Activated naive CD4-positive, alpha-beta T cell (primary cell): ENCODE results near the gene DENND1A.

Experiments used
- DNase-seq, 4 experiments: peaks; one replicate each; lab custom pipeline; 2025; lab: John Stamatoyannopoulos, UW

DENND1A gene

DNA sequence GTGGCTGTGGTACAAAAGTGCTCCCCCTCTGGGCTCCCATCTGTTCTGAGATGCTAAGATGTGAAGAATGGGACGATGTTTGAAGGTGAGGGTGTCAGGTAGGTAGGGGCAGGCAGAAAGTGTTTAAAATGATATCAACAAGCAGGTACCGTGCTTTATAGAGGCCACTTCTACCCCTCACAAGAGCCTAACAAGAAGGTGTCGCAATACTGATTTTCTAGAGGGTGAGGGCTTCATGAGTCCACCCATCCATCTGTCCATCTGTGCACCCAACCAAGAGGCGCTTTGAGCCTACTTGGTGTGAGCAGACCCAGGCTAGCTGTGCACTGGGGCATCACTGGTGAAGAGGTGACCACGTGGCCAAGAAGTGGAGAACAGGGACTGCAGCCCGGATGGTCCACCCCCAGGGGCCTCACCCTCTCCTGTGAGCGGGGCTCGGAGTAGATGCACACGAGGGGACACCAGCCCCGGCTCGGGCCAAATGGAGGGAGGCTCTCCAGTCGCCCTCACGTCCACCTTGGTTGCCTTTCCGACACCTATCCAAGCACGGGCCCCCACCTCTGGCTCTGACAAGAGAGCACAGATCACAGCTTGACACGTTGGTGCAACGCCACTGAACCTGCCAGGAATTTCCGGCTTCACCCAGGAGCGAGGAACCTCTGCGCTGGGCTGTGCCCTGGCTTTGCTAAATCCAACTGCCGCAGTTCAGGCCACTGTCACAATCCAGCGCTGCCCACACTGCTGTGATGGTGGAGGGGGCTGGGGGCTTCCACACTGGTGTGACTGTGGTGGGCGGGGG is 539.4 kb downstream of the DENND1A start:
- DNase-seq: no peak

DNA sequence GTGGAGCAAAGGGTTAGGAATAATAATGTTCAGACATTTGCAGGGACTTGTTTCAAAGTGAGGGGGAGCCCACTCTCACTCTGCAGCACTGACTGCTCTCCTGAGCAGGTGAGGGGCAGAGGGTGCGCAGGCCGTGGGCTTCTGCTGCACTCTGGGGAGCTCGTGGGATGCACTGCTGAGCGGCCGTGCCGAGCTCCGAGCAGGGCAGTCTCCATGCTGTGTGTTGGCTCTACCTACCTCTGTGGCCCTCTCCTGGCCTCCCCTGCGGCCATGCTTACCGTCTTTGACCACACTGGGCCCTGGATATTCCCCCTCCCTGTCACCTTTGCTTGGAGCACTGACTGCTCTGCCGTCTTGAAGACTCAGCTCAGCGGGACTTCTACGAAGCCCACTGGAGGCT is 540.2 kb downstream of the DENND1A start:
- no peak for DNase-seq

DNA sequence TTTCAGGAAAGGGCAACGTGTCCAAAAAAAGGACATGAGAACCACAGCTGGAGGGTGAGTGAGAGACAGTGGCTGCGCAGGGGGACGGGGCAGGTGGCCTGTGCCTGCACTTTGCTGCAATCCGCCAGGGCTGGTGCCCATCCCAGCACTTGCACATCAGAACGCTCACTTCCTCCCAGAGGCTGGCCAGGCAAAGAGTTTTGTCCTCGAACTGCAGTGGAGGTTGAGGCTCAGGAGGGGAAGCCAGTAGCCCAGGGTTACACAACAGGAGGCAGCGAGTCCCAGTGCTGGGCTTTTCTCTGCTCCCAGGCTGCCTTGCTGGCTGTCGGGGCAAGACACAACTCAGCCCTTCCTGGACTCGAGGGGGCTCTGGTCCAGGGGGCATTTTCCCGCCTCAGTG is 540.9 kb downstream of the DENND1A start:
- no peak for DNase-seq

DNA sequence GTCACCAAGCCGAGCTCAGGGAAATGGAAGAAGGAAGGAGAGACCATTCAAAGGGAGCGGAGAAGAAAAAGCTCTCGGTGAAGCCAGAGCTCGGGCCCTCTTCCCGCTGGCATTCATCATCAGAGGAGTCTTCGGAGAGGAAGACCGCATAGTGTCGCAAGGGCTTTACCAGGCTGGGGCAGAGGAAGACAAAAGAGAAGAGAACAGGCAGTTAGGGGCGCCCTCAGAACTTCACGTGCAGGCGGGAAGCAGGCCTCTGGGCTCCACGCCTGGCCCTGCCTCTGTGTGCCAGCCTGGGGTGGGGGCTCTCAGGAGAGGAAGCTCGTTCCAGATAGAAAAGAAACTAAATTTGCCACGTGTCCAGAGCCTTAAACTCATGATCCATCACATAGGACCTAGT is 542.2 kb downstream of the DENND1A start:
- DNase-seq: no peak

- no peak for DNase-seq
Observed at GRCh38 chr9:123383512-123384170, 546.3 kb downstream of the DENND1A start.

DNA sequence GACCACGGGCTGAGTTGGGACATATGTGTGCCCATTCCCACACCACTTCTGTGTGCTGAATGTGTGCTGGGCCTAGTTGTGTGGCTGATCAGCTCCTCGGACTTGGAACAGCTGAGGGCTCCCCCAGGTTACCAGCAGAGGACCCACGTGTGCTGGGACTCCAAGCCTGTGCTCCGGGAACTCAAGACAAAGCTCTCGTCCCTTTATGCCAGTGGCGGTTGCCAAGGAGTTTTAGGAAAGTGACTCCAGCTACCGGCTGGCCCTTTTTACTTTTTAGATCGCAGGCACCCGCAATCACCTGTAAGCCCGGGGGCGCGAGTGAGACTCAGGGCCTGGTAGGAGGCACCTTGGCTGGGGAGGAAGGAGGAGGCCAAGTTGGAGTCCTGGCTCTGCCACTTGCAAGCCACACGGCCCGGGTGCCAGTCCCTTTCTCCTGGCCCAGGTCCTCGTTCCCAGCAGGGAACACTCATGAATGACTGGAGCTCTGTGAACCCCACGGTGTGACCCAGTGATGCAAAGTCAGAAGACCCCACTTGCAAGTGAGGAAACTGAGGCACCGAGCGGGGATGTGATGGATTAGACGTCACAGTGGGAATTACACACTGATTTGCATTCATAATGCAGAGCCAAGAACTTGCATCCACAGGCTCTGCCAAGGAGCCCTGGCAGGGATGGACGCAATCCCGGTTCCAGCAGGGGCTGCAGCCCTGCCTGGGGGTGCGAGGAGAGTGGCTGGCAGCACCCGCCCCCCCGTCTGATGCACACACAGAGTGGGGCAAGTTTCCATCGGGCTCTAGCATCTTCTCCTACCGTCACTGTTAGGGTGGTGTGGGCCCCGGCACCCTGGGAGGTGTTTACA is 547.0 kb downstream of the DENND1A start:
- DNase-seq: no peak

- DNase-seq: no peak
Observed at GRCh38 chr9:123380852-123381705, 548.8 kb downstream of the DENND1A start.

DNA sequence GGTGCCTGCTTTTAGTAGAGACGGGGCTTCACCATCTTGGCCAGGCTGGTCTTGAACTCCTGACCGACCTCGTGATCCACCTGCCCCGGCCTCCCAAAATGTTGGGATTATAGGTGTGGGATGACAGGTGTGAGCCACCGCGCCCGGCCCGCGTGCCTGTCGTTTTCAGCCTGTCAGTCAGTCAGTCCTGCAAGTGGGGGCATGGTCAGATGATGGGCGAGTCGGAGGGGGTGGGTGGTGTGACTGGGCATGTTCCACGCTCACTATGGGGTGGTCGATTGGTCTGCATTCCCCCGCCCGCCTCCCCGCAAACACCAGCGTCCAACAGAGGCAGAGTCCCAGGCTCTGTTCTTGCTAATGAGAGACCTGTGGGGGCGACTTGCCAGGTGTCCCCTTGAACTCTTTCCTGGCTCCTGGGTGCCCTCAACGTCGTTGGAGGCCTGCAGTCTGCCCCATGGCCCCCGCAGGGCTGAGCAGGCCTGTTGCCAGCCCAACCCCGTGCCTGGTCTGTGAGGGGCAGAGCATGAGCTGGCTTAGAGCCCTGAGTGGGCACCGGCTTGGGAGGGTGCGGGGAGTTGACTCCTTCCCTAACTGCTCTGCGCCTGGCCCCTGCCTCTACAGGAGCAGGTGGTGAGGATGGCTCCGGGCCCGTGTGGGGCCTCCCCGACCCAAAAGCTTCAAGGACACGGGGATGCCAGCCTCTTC is 550.8 kb downstream of the DENND1A start:
- no peak for DNase-seq

DNA sequence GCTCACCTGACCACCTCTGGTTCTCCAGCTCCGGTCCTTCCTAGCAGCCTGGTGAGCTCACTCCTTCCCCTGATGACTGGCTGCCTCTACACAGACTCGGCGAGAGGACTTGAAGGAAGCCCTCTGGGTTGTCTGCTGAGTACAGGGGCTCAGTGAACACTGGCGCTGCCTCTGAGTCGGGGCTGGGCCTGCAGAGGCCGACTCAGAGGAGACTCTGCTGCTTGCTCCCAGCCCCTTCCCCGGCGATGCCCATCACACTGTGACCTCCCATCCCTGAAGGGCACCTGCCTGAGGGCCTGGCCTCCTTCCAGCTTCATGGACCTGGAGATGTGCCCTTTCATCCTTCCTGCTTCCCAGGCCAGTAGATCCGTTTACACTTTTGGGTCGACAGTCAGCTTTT is 551.9 kb downstream of the DENND1A start:
- no peak for DNase-seq

GRCh38 chr9:123377211-123377971 is 552.5 kb downstream of the DENND1A start:
- no peak for DNase-seq

GRCh38 chr9:123376218-123377071 is 553.5 kb downstream of the DENND1A start:
- no peak for DNase-seq

DNA sequence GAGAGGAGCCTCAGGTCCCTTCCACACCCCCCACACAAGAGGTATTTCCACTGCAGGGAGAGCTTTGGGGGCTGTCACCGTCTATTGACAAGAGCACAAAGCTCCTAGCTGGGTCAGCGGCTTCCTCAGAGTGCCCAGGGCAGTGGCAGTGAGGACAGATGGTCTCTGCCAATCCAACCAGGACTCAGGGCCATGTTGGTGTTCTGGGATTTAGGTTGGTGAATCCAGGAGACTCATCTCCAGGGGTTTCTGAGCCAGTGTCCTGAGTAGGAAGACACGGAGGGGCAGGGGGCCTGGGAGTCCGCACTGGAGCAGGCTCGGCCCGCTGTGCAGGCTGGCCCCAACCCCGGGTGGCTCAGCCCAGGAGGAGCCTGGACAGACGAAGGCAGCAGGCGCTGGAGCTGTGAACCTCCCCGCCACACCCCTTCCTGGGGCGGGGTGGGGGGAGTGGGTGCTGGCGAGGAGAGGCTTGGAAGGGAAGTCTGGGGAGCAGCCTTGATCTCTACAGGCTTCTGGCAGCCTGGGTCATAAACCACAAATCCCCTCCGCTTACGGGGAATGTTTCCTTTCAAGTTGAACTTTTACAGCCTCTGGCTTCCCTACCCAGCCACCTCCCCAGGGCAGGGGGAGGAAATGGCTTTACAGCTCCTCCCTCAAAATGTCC is 554.3 kb downstream of the DENND1A start:
- DNase-seq: no peak

DNA sequence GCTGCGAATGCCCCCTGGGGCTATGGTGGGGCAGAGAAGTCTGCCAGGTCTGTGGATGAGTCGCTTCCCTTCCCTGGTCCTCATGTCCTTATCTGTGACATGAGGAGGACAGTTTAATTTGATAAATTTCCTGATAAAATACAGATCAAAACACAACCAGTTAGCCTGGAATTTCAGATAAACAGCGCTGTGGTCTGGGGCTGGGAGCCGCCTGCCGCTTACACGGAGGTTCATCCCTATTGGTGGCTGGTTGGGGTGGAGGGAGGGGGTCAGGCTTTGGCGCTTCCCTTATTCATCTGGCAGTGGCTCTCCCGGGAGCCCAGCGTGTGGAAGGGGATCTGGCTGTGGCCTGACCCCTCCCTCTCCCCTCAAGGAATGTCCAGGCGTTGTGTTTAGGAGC is 556.0 kb downstream of the DENND1A start:
- no peak for DNase-seq

- no peak for DNase-seq
Observed at GRCh38 chr9:123373447-123373923, 556.4 kb downstream of the DENND1A start.

GRCh38 chr9:123372766-123373446 is 557.0 kb downstream of the DENND1A start:
- DNase-seq: no peak

GRCh38 chr9:123371805-123372590 is 557.9 kb downstream of the DENND1A start:
- no peak for DNase-seq

DNA sequence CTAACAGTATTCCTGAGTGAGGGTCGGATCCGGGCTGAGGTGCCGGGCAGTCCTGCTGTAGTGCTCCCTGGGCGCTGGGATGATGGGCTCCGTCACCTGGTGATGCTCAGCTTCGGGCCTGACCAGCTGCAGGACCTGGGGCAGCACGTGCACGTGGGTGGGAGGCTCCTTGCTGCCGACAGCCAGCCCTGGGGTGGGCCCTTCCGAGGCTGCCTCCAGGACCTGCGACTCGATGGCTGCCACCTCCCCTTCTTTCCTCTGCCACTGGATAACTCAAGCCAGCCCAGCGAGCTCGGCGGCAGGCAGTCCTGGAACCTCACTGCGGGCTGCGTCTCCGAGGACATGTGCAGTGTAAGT is 558.7 kb downstream of the DENND1A start:
- no peak for DNase-seq
